NCI-H1417 (cell line): ENCODE data around the gene CADPS2.
"Not testable (repeated sequence)": the region's sequence is repeated elsewhere in the genome, so short reads cannot be mapped to it uniquely, and the experiment has no call there.

Experiments used
- DNase-seq, 3 experiments: peaks; one replicate each; lab custom pipeline; 2025; lab: John Stamatoyannopoulos, UW

The CADPS2 gene

GRCh38 chr7:122675621-122676020 is 210.6 kb downstream of the CADPS2 start:
- DNase-seq, result no peak

GRCh38 chr7:122675011-122675410 is 211.2 kb downstream of the CADPS2 start:
- DNase-seq, result no peak

DNA sequence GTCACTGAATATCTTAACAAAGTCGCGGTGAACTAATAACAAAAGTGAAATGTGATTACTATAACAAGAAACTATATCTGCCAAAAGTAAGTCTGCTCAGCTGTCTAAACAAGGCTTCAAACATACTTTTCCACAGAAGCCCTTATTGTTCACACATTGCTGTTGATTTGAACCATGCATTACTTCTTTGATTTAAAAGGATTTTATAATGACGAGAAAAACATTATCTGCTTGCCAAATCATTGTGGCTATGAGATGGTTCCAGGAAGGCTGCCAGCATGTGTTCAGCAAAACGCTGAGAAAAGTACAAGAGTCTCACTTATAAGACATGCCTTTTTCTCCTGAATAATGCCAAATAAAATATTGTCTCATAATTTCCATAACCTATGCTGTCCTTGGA is 211.8 kb downstream of the CADPS2 start:
- DNase-seq, result no peak

DNA sequence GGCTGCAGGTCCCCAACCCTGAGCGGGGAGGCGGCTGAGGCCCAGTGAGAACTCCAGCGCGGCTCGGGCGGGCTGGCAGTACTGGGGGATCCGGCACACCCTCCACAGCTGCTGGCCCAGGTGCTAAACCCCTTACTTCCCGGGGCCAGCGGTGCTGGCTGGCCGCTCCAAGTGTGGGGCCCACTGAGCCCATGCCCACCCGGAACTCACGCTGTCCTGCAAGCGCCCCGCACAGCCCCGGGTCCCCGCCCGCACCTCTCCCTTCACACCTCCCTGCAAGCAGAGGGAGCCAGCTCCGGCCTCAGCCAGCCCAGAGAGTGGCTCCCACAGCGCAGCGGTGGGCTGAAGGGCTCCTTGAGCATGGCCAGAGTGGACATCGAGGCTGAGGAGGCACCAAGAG is 212.3 kb downstream of the CADPS2 start:
- DNase-seq, result no peak

GRCh38 chr7:122672536-122672935 is 213.7 kb downstream of the CADPS2 start:
- DNase-seq, result no peak

DNA sequence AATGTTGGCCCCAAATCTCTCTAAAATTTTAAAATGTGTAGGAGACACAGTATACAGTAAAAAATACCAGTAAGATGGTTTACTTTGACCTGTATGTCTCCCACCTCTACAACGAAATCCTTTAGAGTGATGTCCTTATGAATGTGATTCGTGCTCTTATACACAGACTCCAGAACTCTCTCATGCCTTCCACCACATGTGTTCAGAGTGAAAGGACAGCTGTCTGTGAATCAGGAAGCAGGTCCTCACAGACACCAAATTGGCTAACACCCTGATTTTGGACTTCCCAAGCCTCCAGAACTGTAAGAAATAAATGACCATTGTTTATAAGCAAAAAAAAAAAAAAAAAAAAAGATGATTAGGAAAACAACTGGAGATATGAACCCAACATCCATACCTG is 222.5 kb downstream of the CADPS2 start:
- DNase-seq, result no peak

DNA sequence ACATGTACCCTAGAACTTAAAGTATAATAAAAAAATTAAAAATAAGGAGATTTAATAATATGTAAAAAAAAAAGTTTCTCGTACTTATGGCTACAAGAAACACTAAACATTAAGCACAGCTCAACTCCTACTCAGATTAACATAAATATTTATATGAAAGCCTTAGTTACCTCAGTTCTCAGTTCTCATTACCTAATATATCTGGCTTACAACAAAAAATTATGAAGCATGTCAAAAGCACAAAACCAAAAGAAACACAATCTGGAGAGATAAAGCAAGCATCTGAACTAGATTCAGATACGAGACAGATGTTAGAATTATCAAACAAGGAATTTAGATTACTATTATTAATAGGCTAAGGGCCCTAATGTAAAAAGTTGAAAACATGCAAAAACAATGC is 227.4 kb downstream of the CADPS2 start:
- no peak for DNase-seq

- DNase-seq, result no peak
Measured at GRCh38 chr7:122653685-122654084, 232.6 kb downstream of the CADPS2 start.

DNA sequence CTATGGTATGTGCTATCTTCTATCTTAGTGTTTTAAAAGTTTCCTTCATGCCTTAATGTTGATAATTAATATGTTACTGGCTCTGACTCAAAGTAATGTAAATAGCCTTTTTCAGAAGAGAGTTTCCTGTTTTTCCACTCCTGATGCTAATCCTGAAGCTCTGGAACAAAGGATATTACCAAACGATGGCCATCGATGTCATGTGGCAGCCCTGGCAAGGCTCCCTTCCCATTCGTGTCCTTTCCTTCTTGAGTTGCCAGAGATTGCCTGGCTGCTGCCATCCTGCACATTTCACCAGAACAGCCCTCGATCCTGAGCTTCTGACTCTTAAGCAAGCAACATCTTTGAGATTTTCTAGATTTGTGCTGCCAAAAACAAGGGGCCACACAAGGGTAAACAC is 233.4 kb downstream of the CADPS2 start:
- DNase-seq, result peak in 1 of 3 experiments; percentile 43

GRCh38 chr7:122651451-122651850 is 234.8 kb downstream of the CADPS2 start:
- DNase-seq, result no peak

DNA sequence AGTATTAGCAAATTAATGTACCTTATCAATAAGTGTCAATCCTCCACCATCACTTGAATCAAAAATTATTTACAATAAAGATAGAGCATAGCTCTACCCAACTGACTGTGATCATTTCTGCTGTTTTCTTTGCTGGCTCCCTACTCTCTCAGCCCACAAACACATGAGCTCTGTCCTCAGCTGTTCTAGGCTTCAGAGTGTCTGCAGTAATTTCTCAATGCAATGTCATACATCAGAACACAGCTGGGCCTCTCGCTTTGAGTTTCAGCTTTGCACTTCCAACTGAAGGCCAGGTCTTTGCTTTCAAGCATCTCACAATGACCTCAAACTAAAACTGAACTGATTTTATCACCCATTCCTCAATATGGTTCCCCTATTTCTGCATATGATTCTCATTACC is 243.0 kb downstream of the CADPS2 start:
- no peak for DNase-seq

- no peak for DNase-seq
Measured at GRCh38 chr7:122638459-122638858, 247.8 kb downstream of the CADPS2 start.

DNA sequence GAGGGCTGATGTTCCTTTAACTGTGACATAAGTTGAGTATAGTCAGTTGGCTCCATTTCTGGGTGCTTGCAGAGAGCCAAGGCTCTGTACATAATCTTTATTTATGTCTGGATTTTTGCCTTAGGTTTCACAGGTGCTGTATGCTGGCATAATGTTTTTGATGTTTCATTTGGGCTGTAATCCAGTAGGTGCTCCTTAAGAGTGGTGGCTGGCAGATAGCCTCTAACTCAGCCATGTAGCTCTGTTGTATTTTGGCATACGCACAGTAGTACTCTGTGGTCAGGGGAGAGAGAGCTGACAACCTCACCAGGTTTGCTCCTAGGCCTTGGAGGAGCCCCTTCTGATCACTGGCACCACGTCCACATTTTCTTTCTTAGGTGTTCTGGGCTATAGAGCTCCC is 248.5 kb downstream of the CADPS2 start:
- DNase-seq, result no peak

- not testable (repeated sequence) for DNase-seq
Measured at GRCh38 chr7:122635481-122635880, 250.8 kb downstream of the CADPS2 start.

- no peak for DNase-seq
Measured at GRCh38 chr7:122633472-122633871, 252.8 kb downstream of the CADPS2 start.

DNA sequence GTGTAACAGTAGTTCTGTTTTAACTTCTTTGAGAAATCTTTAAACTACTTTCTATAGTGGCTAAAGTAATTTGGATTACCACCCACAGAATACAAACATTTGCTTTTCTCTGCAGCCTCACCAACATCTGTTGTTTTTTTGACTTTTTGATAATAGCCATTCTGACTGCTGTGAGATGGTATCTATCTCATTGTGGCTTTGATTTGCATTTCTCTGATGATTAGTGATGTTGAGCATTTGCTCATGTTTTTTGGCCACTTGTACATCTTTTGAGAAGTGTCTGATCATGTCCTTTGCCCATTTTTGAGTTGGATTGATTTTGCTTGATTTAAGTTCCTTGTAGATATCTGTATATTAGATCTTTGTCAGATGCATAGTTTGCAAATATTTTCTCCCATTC is 254.0 kb downstream of the CADPS2 start:
- DNase-seq, result no peak

DNA sequence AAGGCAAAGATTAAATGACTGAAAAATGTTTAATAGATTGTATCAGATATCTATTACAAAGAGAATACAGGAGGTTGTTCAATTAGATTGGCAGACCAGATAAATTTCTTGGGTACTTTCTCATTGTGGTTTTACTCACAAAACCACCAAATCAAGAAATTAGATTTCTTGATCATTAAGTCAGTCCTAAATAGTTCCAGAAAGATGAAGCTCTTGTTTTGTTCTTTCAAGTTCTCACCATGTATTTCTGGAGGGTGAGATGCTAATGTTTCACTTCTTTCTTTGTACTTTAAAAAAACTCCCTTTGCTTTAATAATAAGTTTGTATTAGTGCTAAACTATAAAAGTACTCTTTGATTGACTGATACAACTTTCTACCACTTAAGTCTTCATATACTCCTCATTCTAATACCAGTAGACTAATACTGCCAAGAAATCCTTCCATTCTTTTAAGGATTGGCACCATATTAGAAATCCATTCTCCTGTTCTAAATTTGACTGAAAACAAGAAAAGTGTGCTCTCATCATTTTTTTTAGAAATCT is 256.8 kb downstream of the CADPS2 start:
- no peak for DNase-seq

DNA sequence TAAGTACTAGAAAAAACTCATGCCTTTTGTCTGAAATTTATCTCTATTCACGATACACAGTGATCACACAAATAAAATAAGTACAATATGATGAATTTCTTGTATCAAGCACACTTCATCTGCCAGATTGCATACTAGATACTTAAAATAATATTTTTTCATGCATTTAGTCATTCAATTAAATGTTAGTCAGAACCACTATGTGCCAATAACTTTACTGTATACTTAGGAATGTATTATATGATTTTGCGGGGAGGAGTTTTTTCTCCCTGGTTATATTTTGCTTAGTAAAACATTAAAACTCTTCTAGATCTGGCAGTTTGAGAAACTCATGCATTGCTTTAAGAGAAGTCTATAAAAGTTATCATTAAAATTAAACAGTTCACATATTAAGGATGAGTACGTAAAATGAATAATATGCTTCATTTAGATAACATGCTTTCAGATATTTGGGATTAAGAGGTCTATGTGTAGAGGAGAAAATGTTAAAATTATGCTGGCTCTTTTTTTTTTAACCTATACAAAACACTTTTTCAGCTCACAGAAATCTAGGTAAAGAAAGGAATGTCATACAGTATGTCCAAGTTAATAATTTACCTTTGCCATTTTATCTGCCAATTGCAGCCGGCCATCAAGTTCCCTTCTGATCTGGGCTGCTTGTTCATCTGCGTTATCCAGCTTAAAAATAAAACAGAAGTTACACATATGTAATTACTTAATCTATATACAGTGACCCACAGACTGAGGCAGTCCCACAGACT is 257.4 kb downstream of the CADPS2 start:
- DNase-seq, result no peak

- peak in 2 of 3 experiments; percentile 80 to 97 for DNase-seq
Measured at GRCh38 chr7:122626785-122627184, 259.5 kb downstream of the CADPS2 start.

DNA sequence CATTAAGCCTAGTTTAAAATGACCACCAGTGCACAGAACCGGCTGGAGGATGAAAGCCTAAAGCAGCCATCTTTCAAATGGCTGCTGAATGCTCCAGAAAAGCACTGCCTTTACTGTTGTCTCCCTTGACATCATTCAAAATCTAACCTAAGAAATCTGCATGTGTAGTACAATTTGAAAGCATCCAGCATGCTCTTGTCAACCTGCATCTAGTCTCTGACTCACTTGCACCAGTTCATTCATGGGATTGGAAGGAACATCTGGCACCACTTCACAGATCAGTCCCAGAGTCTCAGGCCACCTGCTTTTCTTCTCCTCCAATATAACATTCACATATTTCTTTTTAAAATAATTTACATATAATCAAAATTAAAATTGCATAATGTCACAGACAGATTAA is 263.6 kb downstream of the CADPS2 start:
- DNase-seq, result no peak

DNA sequence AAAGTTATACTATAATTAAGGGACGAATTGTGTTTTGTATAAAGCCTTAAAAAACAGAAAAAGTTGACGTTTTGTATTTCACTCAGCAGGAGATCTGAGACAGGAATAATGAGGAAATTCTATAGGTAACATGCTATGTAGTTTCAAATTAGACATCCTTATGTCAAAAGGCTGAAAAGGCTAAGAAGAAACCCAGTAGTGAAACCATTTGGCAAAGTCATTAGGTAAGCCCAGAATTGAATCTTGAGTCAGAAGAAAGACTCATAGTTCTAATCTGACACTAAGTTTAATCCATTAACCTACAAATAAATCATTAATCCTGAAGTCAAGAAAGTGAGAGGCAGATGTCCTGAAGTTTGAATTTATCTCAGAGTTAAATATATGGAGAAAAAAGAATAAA is 266.6 kb downstream of the CADPS2 start:
- DNase-seq, result no peak

DNA sequence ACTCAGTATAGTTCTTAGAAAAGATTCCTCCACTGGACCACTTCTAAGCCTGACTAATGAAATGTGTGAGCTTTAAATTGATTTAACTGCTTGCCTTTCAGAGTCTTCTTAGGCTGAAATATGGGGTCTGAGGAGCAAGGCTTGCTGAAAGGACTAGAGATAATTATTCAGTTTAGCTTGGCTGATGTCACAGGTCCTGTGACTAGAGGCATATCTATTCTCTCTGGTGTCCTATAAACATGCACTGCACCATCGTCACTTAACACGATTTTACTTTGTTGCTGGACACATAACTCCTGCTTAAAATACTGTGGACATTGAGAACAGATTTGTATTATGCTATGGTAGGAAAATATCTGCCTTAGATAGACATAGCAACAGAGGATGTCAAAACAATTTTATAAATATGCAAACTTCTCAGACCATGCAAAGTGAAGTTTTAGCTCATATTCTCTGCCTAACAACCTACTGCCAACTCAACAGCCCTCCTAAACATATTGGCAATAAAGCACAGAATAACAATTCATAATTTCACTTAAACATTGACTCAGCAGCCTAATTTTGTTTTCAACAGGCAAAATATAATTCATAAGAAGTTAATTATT is 267.6 kb downstream of the CADPS2 start:
- no peak for DNase-seq

- peak in 1 of 3 experiments; percentile 49 for DNase-seq
Measured at GRCh38 chr7:122616951-122617350, 269.3 kb downstream of the CADPS2 start.

DNA sequence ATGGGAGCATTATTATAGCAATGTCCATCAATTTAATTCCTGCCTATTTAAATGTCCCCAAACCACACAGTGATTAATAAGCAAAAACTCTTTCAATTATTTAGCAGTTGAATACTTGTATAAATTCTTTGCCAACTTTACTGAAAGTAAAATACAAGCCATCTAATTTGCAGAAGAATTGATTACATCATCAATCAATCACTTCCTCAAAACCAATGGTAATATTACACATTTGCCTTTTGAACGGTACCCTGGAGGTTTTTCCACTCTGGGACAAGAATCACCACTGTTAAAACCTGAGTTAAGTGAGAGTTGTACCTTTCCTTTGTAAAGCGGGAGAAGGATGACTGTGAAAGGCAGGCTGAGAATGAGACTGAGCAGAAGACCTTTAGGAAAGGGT is 280.3 kb downstream of the CADPS2 start:
- DNase-seq, result no peak
